GM12892 (cell line): Measurements from ENCODE around the gene WWOX.

Experiments used
- POLR2A ChIP-seq: IDR thresholded peaks from 2 replicates; pipeline ENCODE4 v1.6.1; 2011; ENCODE audit warnings: low read depth, low read length, control low read depth
- TAF1 ChIP-seq: IDR thresholded peaks from 2 replicates; pipeline ENCODE4 v1.6.1; 2011; ENCODE audit warnings: low read depth, mild to moderate bottlenecking, control low read depth, low read length, borderline replicate concordance

DNA sequence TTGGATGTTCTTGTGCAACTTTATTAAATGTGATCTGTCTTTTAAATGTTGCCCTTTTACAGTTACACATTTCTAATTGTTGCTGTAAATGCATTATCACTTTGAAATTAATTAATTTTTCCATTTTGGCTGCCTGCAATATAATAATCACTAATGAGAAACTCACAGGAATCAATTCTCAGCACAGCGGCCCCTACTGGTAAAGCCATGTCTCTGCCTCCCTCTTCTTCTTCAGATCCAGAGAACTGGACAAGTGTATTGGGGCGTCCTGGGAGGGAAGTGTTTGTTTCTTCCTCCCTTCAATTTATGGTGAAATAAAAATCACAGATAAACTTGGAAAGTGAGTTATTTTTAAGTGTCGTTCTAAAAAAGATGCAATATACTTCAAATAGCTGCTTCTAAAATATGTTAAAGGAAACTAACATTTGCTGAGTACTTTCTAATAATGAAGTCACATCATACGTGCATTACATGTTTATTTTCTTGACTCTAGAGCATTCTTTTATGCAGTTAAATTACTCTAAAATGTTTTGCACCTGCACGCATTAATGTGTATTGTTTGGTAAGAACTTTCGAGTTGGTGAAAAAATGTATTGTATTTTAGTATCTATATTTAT is 338.0 kb downstream of the WWOX start:
- TF ChIP-seq POLR2A (no peak), TAF1 (no peak)
